Measurements from ENCODE around the gene PRKCB. TPM values are rescaled to one million over a fixed set of nuclear protein-coding genes. Genes with fewer than 3 reads are reported as not detected.

The PRKCB gene
- total and polyA plus RNA-seq, 2 of the 8 experiments (the other 6 are each of a cell fraction or from before 2014, with no cell fraction given) = 7.1 to 12.1 TPM

DNA sequence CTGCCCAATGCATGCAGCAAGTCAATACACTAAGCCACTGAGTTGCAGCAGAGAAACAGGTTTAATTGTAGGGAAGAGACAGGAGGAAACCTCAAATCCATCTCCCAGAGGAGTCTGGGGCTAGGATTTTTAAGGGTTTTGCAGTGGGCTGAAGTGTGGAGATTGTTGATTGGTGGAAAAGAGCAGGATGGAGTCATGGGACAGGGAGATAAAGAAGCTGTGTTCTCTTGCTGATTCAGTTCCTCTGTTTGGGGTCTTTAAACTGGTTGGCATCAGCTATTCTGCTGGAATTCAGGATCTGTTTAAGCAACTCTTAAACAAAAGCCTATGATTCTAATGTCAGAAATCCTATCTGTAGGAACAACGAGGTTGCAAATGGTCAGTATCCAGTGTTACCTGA, 239.5 kb downstream of the PRKCB start:
- H4K91ac ChIP-seq (replicated peaks; ENCODE audit: insufficient read length, low read length) = no peak overlapping the region
- no peak for DNase-seq (ENCODE audit: low read depth in 1 of 2, low spot score in 2 of 2)

More for the DNA sequence above, 239.5 kb downstream of the PRKCB start:
- H3K9me3 ChIP-seq (ENCODE audit: insufficient read depth in 2 of 2, low read depth in 1 of 2, low read length in 1 of 2) = no peaks in the 10 kb centered on the region
- no peak overlapping the region for H3K56ac ChIP-seq (replicated peaks; ENCODE audit: insufficient read length, low read depth, low read length)
- FAIRE-seq = no peak
- H2AK5ac ChIP-seq (ENCODE audit: low read depth, low read length) = no peak overlapping the region
- H3K79me2 ChIP-seq (ENCODE audit: control insufficient read depth in 1 of 2, insufficient read depth in 2 of 2, low read length in 2 of 2) = no peaks in the 10 kb centered on the region
- no peak overlapping the region for H3K23ac ChIP-seq (ENCODE audit: insufficient read length)
- no peak overlapping the region for H3K14ac ChIP-seq (ENCODE audit: insufficient read length)
- no peak overlapping the region for H3K4ac ChIP-seq (replicated peaks; ENCODE audit: insufficient read length, low read depth, low read length)
- no peak overlapping the region for H2BK15ac ChIP-seq (ENCODE audit: low read length)
- no peak overlapping the region for H3K9ac ChIP-seq (replicated peaks in 1 of 4; ENCODE audit: extremely low read depth in 1 of 4, low read depth in 3 of 4, low read length in 3 of 4)
- H3K79me1 ChIP-seq (ENCODE audit: low read depth, low read length) = no peaks in the 10 kb centered on the region
- no peaks in the 10 kb centered on the region for H3K27me3 ChIP-seq (replicated peaks in 1 of 4; ENCODE audit: control insufficient read depth in 3 of 4, extremely low read depth in 1 of 4, insufficient read depth in 3 of 4, low read length in 3 of 4)
- no peak overlapping the region for H2BK12ac ChIP-seq (ENCODE audit: low read depth, low read length)
- H3K4me1 ChIP-seq (replicated peaks in 1 of 4; ENCODE audit: control insufficient read depth in 3 of 4, insufficient read depth in 4 of 4, low read length in 3 of 4) = peaks cover 0 to 6% (median 4%) of the 10 kb centered on the region in 4 experiments; a peak in 4 of 7 replicates
- no peak overlapping the region for H2AFZ ChIP-seq (ENCODE audit: low read length)
- no peak overlapping the region for H3K4me2 ChIP-seq (ENCODE audit: insufficient read depth in 1 of 2, low read depth in 2 of 2, low read length in 2 of 2)
- no peak overlapping the region for H4K8ac ChIP-seq (ENCODE audit: extremely low read depth, insufficient read depth, low read length)
- no peaks in the 10 kb centered on the region for H3K36me3 ChIP-seq (ENCODE audit: control insufficient read depth in 2 of 4, insufficient read depth in 4 of 4, low read length in 3 of 4)
- no peak overlapping the region for H3K27ac ChIP-seq (ENCODE audit: low read depth, low read length)
- no peaks in the 10 kb centered on the region for H4K20me1 ChIP-seq (replicated peaks in 1 of 2; ENCODE audit: control insufficient read depth in 1 of 2, insufficient read depth in 2 of 2, low read length in 2 of 2)
- no peak overlapping the region for H4K5ac ChIP-seq (ENCODE audit: insufficient read length, low read depth, low read length)
- H2BK20ac ChIP-seq (ENCODE audit: low read length) = 0 out of 2 replicates have a peak overlapping the region, but pooled peaks have one; percentile 61
- CTCF ChIA-PET (ENCODE audit: partially characterized antibody) = interaction anchor here (1.0 to 10.7 kb wide), 2 partner anchors 27 to 180 kb away, joined by 3 to 124 read pairs; partner anchors contain the start of gene CACNG3
- TF ChIP-seq RXRA (IDR thresholded peaks at IDR 0.05; ENCODE audit: insufficient read depth, low read depth, low read length) = no peak
- TF ChIP-seq SUZ12 (IDR thresholded peaks at IDR 0.05; ENCODE audit: low read length) = no peak
- no peak for TF ChIP-seq NANOG (IDR thresholded peaks at IDR 0.05; ENCODE audit: insufficient read depth, low read depth, low read length, poor library complexity, severe bottlenecking)
- TF ChIP-seq EGR1 (IDR thresholded peaks at IDR 0.05; ENCODE audit: borderline replicate concordance, low read depth, low read length) = no peak
- no peak overlapping the region for H3K4me3 ChIP-seq (ENCODE audit: extremely low read depth in 1 of 4, insufficient read depth in 2 of 4, low read depth in 3 of 4, low read length in 4 of 4)
- no peak overlapping the region for H2BK120ac ChIP-seq (replicated peaks; ENCODE audit: low read depth, low read length)
- WGBS, 2 experiments (ENCODE audit: extremely low coverage in 1 of 2, insufficient coverage in 1 of 2, insufficient read length in 1 of 2, insufficient replicate concordance in 2 of 2, low coverage in 1 of 2, low lambda C conversion rate in 2 of 2, missing lambda C conversion rate in 1 of 2) = 93% methylated on average over 1 of the region's 1 CpG; no CpG with 5 or more reads in 1 of the 2 experiments
- no peak overlapping the region for H3K18ac ChIP-seq (ENCODE audit: extremely low read depth, low read length)
- POLR2A ChIA-PET (ENCODE audit: partially characterized antibody) = interaction anchor here (0.6 kb wide), 1 partner anchor 51 kb away, joined by 4 read pairs; no protein-coding TSS in a partner anchor
- peaks cover 5% of the 10 kb centered on the region; the same call in 1 of the 2 replicates for H3K23me2 ChIP-seq (ENCODE audit: low read depth, low read length)
- H2BK5ac ChIP-seq (ENCODE audit: low read depth, low read length) = no peak overlapping the region
